HepG2 (cell line): ENCODE data around the gene RNF208. TPM values are rescaled to one million over a fixed set of nuclear protein-coding genes. Genes with fewer than 3 reads are reported as not detected.

ENCODE experiments used
- BCL6 ChIP-seq: IDR thresholded peaks from 2 replicates; pipeline ENCODE4 v1.6.1; 2016; ENCODE audit warnings: missing genetic modification reagents, missing compliant biosample characterization
- FOSL2 ChIP-seq: sonication (generic); formaldehyde crosslinking; IDR thresholded peaks from 2 replicates; pipeline ENCODE4 v1.4.0; 2020; ENCODE audit warnings: missing genetic modification reagents
- GZF1 ChIP-seq: sonication (generic); formaldehyde crosslinking; IDR thresholded peaks from 2 replicates; pipeline ENCODE4 v1.5.1; 2020; ENCODE audit warnings: mild to moderate bottlenecking, missing genetic modification reagents
- HNF4A ChIP-seq: sonication (generic); formaldehyde crosslinking; IDR thresholded peaks from 2 replicates; pipeline ENCODE4 v1.4.0; 2020; ENCODE audit warnings: missing genetic modification reagents
- HOXD1 ChIP-seq: sonication (generic); formaldehyde crosslinking; IDR thresholded peaks from 2 replicates; pipeline ENCODE4 v1.5.0; 2020; ENCODE audit warnings: missing genetic modification reagents
- KLF11 ChIP-seq: IDR thresholded peaks from 2 replicates; pipeline ENCODE4 v1.6.1; 2016; ENCODE audit warnings: missing compliant biosample characterization
- KLF13 ChIP-seq: sonication (generic); formaldehyde crosslinking; IDR thresholded peaks from 2 replicates; pipeline ENCODE4 v1.4.0; 2020; ENCODE audit warnings: mild to moderate bottlenecking, missing genetic modification reagents
- MAF1 ChIP-seq: sonication (generic); formaldehyde crosslinking; IDR thresholded peaks from 2 replicates; pipeline ENCODE4 v1.5.0; 2020; ENCODE audit warnings: missing genetic modification reagents, borderline replicate concordance
- MEIS1 ChIP-seq: sonication (generic); formaldehyde crosslinking; IDR thresholded peaks from 2 replicates; pipeline ENCODE4 v1.9.0; 2021; ENCODE audit warnings: mild to moderate bottlenecking, missing genetic modification reagents, moderate library complexity, borderline replicate concordance
- MIXL1 ChIP-seq: IDR thresholded peaks from 2 replicates; pipeline ENCODE4 v1.6.1; 2016
- NFKB2 ChIP-seq: sonication (generic); formaldehyde crosslinking; IDR thresholded peaks from 2 replicates; pipeline ENCODE4 v1.4.0; 2020; ENCODE audit warnings: missing genetic modification reagents, borderline replicate concordance
- PATZ1 ChIP-seq: sonication (generic); formaldehyde crosslinking; IDR thresholded peaks from 2 replicates; pipeline ENCODE4 v1.4.0; 2020; ENCODE audit warnings: missing genetic modification reagents
- POLR2AphosphoS5 ChIP-seq: IDR thresholded peaks from 2 replicates; pipeline ENCODE4 v1.6.1; 2012; ENCODE audit warnings: low read depth, low read length
- REST ChIP-seq, 2 experiments: IDR thresholded peaks; 2 replicates each; pipeline ENCODE4 v1.6.1; 2011 to 2012; ENCODE audit warnings: low read length in 2 of 2, borderline replicate concordance in 1 of 2, low read depth in 1 of 2, mild to moderate bottlenecking in 1 of 2, moderate library complexity in 1 of 2
- ZBTB14 ChIP-seq: sonication (generic); formaldehyde crosslinking; IDR thresholded peaks from 2 replicates; pipeline ENCODE4 v1.4.0; 2020; ENCODE audit warnings: missing genetic modification reagents
- ZC3H13 ChIP-seq: sonication (generic); formaldehyde crosslinking; IDR thresholded peaks from 2 replicates; pipeline ENCODE4 v1.8.1; 2023; ENCODE audit warnings: mild to moderate bottlenecking, missing genetic modification reagents, moderate library complexity
- ZNF253 ChIP-seq: sonication (generic); formaldehyde crosslinking; IDR thresholded peaks from 2 replicates; pipeline ENCODE4 v1.8.0; 2022; ENCODE audit warnings: mild to moderate bottlenecking, missing genetic modification reagents, borderline replicate concordance
- ZNF282 ChIP-seq: fragments of 450-650 bp; IDR thresholded peaks from 2 replicates; pipeline ENCODE4 v1.6.1; 2018; ENCODE audit not compliant: partially characterized antibody
- ZNF335 ChIP-seq: sonication (generic); formaldehyde crosslinking; IDR thresholded peaks from 2 replicates; pipeline ENCODE4 v1.4.0; 2020; ENCODE audit warnings: missing genetic modification reagents
- ZNF629 ChIP-seq: sonication (generic); formaldehyde crosslinking; conservative IDR thresholded peaks from 2 replicates; pipeline ENCODE4 v1.5.0; 2020; ENCODE audit warnings: missing genetic modification reagents
- ZNF747 ChIP-seq: sonication (generic); formaldehyde crosslinking; IDR thresholded peaks from 2 replicates; pipeline ENCODE4 v1.8.1; 2023; ENCODE audit warnings: missing genetic modification reagents, mild to moderate bottlenecking, borderline replicate concordance
- ZNF766 ChIP-seq: sonication (generic); formaldehyde crosslinking; IDR thresholded peaks from 2 replicates; pipeline ENCODE4 v1.5.0; 2020; ENCODE audit warnings: missing genetic modification reagents, borderline replicate concordance
- ZNF780A ChIP-seq: sonication (generic); formaldehyde crosslinking; IDR thresholded peaks from 2 replicates; pipeline ENCODE4 v1.8.0; 2022; ENCODE audit warnings: mild to moderate bottlenecking, missing genetic modification reagents, moderate library complexity
- ZNF839 ChIP-seq: sonication (generic); formaldehyde crosslinking; IDR thresholded peaks from 2 replicates; pipeline ENCODE4 v1.4.0; 2020; ENCODE audit warnings: missing genetic modification reagents, mild to moderate bottlenecking, borderline replicate concordance
- ZNF850 ChIP-seq: sonication (generic); formaldehyde crosslinking; conservative IDR thresholded peaks from 2 replicates; pipeline ENCODE4 v1.9.0; 2021; ENCODE audit warnings: mild to moderate bottlenecking, missing genetic modification reagents
- polyA plus RNA-seq, 8 experiments: library from polyadenylated mRNA; depleted of rRNA in 3 of 8; stranded (reverse) in 7 of 8; unstranded in 1 of 8; fragments of >200 nt; fragmentation: Illumina TruSeq in 4 of 8; extraction: Trizol in 4 of 8; gene quantifications; 2 replicates each; pipeline versions ENCODE4 v1.2.1 to v1.2.3, GENCODE V29; 2011 to 2016; ENCODE audit warnings: low read depth in 4 of 8, missing spikeins in 1 of 8, mixed read lengths in 1 of 8; ENCODE audit not compliant: insufficient read depth in 1 of 8
- total RNA-seq, 5 experiments: library from RNA; depleted of rRNA; stranded (reverse); fragments of >200 nt; fragmentation: Illumina TruSeq; extraction: Trizol; gene quantifications; 2 replicates each; pipeline ENCODE4 v1.2.3, GENCODE V29; 2016; ENCODE audit warnings: low read depth in 1 of 5

Gene RNF208
- total and polyA plus RNA-seq, 2 of the 13 experiments (the other 11 are each of a cell fraction or from before 2014, with no cell fraction given) = 1.6 to 2.1 TPM

- TF ChIP-seq HNF4A (CRISPR knock-in tag) = peak; percentile 89
- TF ChIP-seq ZNF629 (CRISPR knock-in tag) = no peak
- no peak for TF ChIP-seq ZNF335 (CRISPR knock-in tag)
- no peak for TF ChIP-seq ZNF747 (CRISPR knock-in tag)
- no peak for TF ChIP-seq ZBTB14 (CRISPR knock-in tag)
- peak; percentile 67; the same call in 1 of the 2 replicates for TF ChIP-seq NFKB2 (CRISPR knock-in tag)
- TF ChIP-seq MAF1 (CRISPR knock-in tag) = no peak
- no peak for TF ChIP-seq ZNF766 (CRISPR knock-in tag)
- no peak for TF ChIP-seq ZNF282
- TF ChIP-seq GZF1 (CRISPR knock-in tag) = 0 out of 2 replicates have a peak, but pooled peaks have one; percentile 26
- TF ChIP-seq KLF11 = no peak
- TF ChIP-seq MIXL1 = no peak
- no peak for TF ChIP-seq FOSL2 (CRISPR knock-in tag)
- no peak for TF ChIP-seq ZNF839 (CRISPR knock-in tag)
- no peak for TF ChIP-seq POLR2AphosphoS5
- peak; percentile 41; the same call in 1 of the 2 replicates for TF ChIP-seq ZC3H13 (CRISPR knock-in tag)
- TF ChIP-seq ZNF780A (CRISPR knock-in tag) = no peak
- no peak for TF ChIP-seq ZNF253 (CRISPR knock-in tag)
- no peak for TF ChIP-seq ZNF850
- 0 out of 2 replicates have a peak, but pooled peaks have one; percentile 43 for TF ChIP-seq MEIS1 (CRISPR knock-in tag)
- TF ChIP-seq HOXD1 (CRISPR knock-in tag) = no peak
- TF ChIP-seq PATZ1 (CRISPR knock-in tag) = peak; percentile 92
- no peak for TF ChIP-seq REST (IDR thresholded peaks at IDR 0.05; ENCODE audit: borderline replicate concordance in 1 of 2, low read depth in 1 of 2, low read length in 2 of 2)
- TF ChIP-seq KLF13 (CRISPR knock-in tag) = no peak
- 0 out of 2 replicates have a peak, but pooled peaks have one; percentile 37 for TF ChIP-seq BCL6 (CRISPR knock-in tag)
These were observed 19.6 kb upstream of the RNF208 start (continued) for GRCh38 chr9:137241490-137242268.
